Activated naive CD4-positive, alpha-beta T cell treated with anti-CD3 and anti-CD28 coated beads, Interleukin-2, amount 50 U/mL, for 16 hours (primary cell): Measurements from ENCODE around the gene SAMD10.
"Not testable (repeated sequence)": the region's sequence is repeated elsewhere in the genome, so short reads cannot be mapped to it uniquely, and the experiment has no call there.

ENCODE experiments used
- DNase-seq: peaks from one replicate; pipeline ENCODE4 v3.0.0-alpha.2; 2020

The SAMD10 gene

DNA sequence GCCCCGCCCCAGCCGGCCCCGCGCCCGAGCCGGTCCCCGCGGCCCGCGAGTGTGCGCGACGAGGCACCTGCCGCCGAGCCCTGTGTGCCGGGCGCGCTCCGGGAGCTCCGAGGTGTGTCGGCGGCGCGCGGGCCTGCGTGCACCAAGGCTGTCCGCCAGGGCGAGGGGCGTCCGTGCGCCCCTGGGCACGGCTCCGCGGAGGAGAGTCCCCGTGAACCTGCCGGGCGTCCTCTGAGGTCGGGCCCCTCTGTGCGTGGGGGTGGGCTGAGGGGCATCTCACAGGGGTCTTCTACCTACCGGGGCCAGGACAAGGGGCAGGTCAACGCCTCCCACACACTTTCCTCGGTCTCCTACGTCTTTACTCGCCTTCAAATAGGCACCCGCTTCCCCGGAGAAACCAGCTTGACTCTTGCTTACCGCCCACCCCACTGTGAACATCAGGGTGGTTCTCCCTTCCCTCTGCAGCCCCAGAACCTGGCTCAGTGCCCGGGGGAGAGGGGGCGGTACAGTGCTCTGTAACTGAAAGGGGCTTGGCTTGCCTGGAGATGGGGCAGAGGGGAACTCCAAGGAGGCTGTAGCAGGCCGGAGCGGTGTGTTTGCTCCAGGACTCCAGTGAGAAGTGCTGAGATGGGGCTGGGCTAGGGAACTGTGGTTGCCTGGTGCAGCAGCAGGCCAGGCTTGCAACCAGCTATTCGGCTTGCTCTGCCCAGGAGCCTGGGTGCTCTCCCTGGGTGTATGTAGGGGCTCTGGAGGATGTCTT lies at the start of gene SAMD10:
Gene SAMD10, minus strand, starts transcription at position 86 of the 760 bp plus-strand sequence. CDS start 175 bp downstream, outside the sequence.
- peak; percentile 84 for DNase-seq

DNA sequence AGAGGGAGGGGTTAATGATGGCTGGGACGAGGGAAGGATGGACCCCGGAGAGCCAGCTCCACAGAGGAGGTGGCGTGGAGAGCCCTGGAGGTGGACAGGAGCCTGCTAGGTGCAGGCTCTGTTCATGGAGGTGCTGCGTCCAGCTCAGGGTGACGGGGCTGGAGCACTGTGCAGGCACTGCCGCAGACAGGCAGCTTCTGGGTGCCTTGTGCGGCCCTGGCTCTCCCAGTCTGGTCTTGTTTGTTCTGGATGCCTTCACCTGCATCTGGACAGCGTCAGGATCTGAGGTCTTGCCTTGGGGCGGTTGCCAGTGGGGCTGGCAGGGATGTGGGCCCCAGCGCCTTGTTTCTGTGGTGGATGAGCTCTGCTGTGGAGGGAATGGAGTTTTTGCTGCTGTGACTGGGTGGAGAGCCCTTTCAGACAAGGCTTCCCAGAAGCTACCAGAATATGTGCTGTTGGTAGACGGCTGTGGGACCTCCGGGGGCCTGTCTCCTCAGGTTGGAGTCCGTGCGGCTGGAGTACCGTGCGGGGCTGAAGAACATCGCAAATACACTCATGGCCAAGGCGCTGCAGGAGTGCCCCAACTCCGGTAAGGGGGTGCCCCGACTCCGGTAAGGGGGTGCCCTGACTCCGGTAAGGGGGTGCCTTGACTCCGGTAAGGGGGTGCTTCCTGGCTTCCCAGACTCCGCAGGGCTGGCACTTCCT lies 48.7 kb upstream of the SAMD10 start:
- DNase-seq = no peak

DNA sequence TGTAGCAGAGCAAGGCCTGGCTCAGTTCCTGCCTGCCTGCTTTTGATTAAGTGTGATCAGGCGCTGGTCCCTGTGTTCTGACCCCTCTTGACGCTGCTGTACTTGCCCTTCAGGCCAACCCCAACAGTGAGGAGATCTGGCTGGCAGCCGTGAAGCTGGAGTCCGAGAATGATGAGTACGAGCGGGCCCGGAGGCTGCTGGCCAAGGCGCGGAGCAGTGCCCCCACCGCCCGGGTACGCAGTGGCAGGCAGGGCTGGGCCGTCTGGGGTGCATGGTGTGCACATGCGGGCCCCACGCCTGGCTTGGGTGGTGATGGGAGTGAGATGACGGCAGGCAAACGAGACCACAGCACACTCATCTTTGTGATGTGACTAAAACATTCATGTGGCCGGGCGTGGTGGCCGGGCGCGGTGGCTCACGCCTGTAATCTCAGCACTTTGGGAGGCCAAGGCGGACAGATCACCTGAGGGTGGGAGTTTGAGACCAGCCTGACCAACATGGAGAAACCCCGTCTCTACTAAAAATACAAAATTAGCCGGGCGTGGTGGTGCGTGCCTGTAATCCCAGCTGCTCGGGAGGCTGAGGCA lies 46.5 kb upstream of the SAMD10 start:
- DNase-seq = no peak

GRCh38 chr20:64025101-64025825 lies 45.8 kb upstream of the SAMD10 start:
- DNase-seq = no peak

DNA sequence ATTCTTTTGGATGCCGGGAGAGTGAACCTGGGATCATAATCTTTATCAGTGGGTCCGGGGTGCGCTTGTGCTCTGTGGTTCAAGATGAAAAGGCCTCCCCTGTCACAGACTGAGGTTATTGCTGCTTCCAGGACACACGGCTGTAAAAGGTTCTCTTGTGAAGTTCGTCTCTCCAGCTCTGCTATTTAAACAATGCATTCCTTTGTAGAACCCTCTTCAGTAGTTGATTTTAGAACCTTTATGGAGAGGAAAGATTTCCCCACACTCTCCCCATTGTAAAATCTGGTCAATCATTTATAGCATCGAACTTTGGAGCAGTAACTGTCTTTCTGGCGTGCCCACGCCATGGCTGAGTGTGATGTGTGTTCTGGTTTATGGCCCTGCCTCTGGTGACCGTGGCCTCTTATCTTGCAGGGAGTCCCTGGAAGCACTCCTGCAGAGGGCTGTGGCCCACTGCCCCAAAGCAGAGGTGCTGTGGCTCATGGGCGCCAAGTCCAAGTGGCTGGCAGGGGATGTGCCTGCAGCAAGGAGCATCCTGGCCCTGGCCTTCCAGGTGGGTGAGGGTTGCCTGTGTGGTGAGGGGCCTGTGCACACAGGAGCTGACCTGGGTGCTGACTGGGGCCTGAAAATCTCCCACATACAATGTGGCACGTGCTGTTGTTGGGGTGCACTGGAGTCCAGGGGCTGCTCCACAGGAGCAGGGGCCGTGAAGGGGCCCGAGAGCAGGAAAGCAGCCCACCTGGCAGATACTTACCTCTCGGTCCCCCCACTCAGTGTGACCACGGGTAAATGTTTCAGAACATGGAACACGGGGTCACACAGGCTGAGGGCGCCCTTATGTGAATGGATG lies 44.9 kb upstream of the SAMD10 start:
- no peak for DNase-seq

GRCh38 chr20:64023361-64024140 lies 44.1 kb upstream of the SAMD10 start:
- no peak for DNase-seq

DNA sequence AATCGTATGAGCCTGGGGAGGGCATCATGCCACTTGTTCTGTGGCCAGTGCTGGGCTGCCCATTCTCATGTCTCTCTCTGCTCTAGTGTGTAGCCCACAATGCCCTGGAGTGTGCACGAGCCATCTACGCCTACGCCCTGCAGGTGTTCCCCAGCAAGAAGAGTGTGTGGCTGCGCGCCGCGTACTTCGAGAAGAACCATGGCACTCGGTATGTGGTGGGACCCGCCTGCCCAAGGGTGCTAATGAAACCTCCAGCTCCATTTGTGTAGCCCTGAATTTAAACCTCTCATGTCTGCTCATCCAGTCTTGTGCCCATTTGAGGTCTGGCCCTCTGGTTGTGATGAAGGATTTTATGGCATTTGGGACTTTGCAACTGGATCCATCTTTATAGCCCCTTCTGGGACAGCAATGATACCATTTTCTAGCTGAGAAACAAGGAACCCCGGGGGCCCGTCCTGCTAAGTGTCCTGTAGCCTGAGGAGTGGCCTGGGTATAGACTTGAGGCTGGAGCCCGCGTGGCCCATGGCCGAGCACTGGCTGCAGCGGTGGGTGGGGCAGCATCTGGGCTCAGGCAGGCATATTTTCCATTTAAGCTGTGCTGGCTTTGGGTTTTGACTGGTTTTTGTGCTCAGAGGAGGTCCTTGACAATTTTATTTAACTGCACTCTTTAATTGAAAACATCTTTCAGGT lies 43.4 kb upstream of the SAMD10 start:
- DNase-seq = no peak

- peak; percentile 7 for DNase-seq
These were observed 41.9 kb upstream of the SAMD10 start for GRCh38 chr20:64021124-64021975.

DNA sequence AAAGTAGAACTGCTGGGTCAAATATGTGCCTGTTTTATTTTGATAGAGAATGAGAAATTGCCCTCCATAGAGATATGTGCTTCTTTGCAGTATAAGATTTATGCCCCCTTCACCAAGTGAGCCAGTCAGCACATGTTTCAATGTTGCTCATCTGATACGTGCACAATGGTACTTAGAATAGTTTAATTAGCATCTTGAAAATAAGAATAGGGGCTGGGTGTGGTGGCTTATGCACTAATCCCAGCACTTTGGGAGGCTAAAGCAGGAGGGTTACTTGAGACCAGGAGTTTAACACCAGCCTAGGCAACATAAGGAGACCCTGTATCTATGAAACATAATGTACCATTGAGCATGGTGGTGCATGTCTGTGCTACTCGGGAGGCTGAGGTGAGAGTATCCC lies 36.2 kb upstream of the SAMD10 start:
- DNase-seq = no peak

GRCh38 chr20:64012385-64013154 lies 33.1 kb upstream of the SAMD10 start:
- DNase-seq = not testable (repeated sequence)

- DNase-seq = no peak
These were observed 31.9 kb upstream of the SAMD10 start for GRCh38 chr20:64011366-64011779.

- DNase-seq = no peak
These were observed 31.3 kb upstream of the SAMD10 start for GRCh38 chr20:64010711-64011237.

DNA sequence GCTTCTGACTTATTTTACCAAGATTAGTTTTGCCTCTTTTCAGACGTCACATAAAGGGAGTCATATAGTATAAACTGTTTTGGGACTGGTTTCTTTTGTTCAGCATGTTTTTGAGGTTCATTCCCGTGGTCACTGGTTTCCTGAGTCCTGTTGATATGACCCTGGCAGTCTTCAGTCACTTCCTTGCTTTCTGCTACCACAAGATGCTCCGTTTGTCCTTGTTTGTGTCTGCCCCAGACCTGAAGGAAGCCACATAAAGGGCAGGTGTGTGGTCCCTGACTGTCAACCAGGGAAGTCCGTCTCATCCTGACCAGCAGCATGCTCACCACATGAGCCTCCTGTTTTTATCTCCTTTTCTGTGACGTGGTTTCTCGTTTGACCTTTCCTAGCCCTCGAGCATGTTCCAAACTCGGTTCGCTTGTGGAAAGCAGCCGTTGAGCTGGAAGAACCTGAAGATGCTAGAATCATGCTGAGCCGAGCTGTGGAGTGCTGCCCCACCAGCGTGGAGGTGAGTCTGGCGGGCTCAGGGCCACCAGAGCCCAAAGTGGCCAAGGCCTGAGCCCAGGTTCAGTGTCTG lies 30.5 kb upstream of the SAMD10 start:
- DNase-seq = no peak

DNA sequence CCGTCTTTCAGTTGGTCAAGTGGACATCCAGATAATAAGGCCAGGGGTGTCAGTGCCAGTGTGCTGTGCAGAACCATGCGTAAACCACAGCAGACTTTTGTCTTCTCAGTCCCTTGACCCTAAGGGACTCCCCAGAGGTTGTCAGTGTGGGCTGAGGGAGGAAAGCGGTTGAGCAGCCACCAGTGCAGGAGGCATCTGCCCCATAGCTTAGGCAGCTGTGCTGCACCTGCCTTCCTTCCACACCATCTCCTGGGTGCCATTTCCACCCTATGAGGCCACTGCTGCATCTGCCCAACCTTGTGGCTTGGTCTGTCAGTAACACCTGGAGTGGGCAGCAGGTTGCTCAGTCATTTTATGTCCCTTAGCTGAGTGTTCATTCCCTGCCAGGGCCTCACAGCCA lies 27.5 kb upstream of the SAMD10 start:
- no peak for DNase-seq

- DNase-seq = no peak
These were observed 27.0 kb upstream of the SAMD10 start for GRCh38 chr20:64006490-64006889.

- no peak for DNase-seq
These were observed 26.0 kb upstream of the SAMD10 start for GRCh38 chr20:64005394-64005793.

DNA sequence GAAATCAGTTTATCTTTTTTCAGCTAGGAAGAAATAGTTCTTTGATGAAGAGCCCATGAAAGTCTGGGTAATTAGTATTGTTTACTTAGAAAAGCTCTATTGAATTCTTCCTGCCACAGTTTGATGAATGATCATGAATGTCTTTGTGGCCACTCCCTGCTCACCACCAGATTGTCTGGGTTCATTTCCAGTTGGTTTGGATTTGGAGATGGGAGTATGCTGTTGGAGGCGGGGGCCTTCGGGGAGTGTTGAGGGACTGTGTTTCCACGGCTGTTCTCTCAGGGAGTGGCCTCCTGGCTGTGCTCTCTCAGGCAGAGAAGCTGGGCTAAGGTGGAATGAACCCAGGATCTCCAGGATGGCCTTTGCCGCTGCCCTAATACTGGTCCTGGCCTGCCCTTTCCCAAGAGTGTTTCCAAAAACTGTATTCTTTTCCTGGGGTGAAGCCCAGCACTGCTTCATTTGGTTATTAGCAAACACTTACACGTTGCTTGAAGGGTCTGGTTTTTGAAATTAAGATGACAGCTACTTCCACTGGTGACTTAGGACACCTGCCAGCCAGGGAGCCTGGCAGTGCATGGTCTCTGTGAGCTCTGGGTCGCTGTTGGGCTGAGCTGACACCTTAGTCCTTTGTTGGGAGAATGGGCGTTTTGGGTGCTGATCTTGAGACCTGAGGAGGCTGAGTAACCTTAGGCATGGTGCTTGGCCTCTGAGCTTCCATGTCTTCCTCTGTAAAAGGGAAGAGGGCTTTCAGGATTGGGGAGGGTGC lies 24.7 kb upstream of the SAMD10 start:
- no peak for DNase-seq

DNA sequence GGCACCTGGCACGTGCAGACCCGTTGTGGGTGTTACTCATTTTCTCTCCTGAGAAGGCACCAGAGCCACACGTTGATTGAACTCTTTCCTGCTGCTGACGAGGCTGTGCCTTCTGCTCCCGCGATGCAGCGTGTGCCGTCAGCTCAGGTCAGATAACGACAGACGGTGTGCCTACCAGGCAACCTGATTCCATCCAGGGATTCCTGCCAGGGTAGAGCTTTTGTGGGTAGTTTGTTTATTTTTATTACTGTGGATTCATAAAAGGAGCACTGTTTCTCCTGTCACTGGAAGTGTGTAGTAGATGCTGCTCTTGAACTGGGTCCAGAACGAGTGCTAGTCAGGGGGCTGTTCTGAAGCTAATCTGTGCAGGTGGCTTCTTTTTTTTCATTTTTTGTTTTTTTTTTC lies 22.2 kb upstream of the SAMD10 start:
- DNase-seq = peak; percentile 39
